T-cell (primary cell): Measurements from ENCODE around the gene COMMD2. TPM values are rescaled to one million over a fixed set of nuclear protein-coding genes. Genes with fewer than 3 reads are reported as not detected.
A peak's percentile ranks its signal among the peaks of the same experiment; 100 is the strongest.

ENCODE experiments used
- ATAC-seq, 4 experiments: fragments of 200-7000 bp in 3 of 4; fragments of 150-1000 bp in 1 of 4; cut with Tn5 transposase; replicated peaks in 1 of 4; 1 replicate in 3 of 4; 2 replicates in 1 of 4; pipeline ENCODE4 v1.10.0; 2021; ENCODE audit warnings: moderate library complexity in 3 of 4, mild to moderate bottlenecking in 2 of 4, moderate number of reproducible peaks in 1 of 4
- CTCF ChIA-PET, 2 donors: fragments of 300-600 bp; sonication (Branson Sonifier 250); formaldehyde crosslinking; loops; one replicate each; lab custom pipeline; 2022; ENCODE audit warnings: antibody characterized with exemption in 2 of 2; lab: Charles Lee
- POLR2A ChIA-PET, 2 donors: fragments of 300-600 bp; sonication (Branson Sonifier 250); formaldehyde crosslinking; loops; one replicate each; lab custom pipeline; 2022; ENCODE audit warnings: antibody characterized with exemption in 2 of 2; lab: Charles Lee
- DNase-seq, 35 experiments: peaks; one replicate each; pipeline versions ENCODE4 v3.0.0 to v3.0.0-alpha.2; 2013 to 2023
- H3K27ac ChIP-seq: one replicate; pipeline ENCODE4 v1.5.1; 2013; ENCODE audit warnings: low read length
- H3K27me3 ChIP-seq, 2 experiments: replicated peaks in 1 of 2; 1 replicate in 1 of 2; 2 replicates in 1 of 2; pipeline versions ENCODE4 v1.6.1 to v1.7.0; 2013; ENCODE audit warnings: low read length in 1 of 2, mixed read lengths in 1 of 2; ENCODE audit not compliant: control insufficient read depth in 2 of 2, insufficient read depth in 2 of 2; ENCODE audit errors: extremely low read depth in 1 of 2
- H3K36me3 ChIP-seq, 2 donors: 1 replicate in 1 of 2; 2 replicates in 1 of 2; pipeline versions ENCODE4 v1.6.1 to v1.7.0; 2013; ENCODE audit warnings: low read length in 1 of 2; ENCODE audit not compliant: control insufficient read depth in 2 of 2, insufficient read depth in 1 of 2; ENCODE audit errors: extremely low read depth in 1 of 2
- H3K4me1 ChIP-seq, 2 experiments: 1 replicate in 1 of 2; 2 replicates in 1 of 2; pipeline versions ENCODE4 v1.6.1 to v1.7.0; 2013; ENCODE audit warnings: low read length in 2 of 2, mixed read lengths in 1 of 2; ENCODE audit not compliant: insufficient read depth in 2 of 2, control insufficient read depth in 1 of 2; ENCODE audit errors: extremely low read depth in 1 of 2
- H3K4me3 ChIP-seq, 2 donors: 1 replicate in 1 of 2; 2 replicates in 1 of 2; pipeline versions ENCODE4 v1.5.1 to v1.7.0; 2013; ENCODE audit warnings: mild to moderate bottlenecking in 2 of 2, low read length in 1 of 2, moderate library complexity in 1 of 2; ENCODE audit not compliant: control insufficient read depth in 1 of 2; ENCODE audit errors: extremely low read depth in 1 of 2
- H3K9me3 ChIP-seq: 2 replicates; pipeline ENCODE4 v1.7.0; 2013
- H3K27ac Mint-ChIP-seq, 2 donors: one replicate each; pipeline ENCODE4 v1.8.0; 2020 to 2021; ENCODE audit warnings: mild to moderate bottlenecking in 2 of 2, mixed read lengths in 2 of 2
- H3K27me3 Mint-ChIP-seq, 2 donors: one replicate each; pipeline ENCODE4 v1.8.0; 2021 to 2022; ENCODE audit warnings: mixed read lengths in 2 of 2
- H3K36me3 Mint-ChIP-seq: one replicate; pipeline ENCODE4 v1.8.0; 2021; ENCODE audit warnings: mixed read lengths
- H3K4me1 Mint-ChIP-seq, 3 donors: one replicate each; pipeline ENCODE4 v1.8.0; 2020 to 2022; ENCODE audit warnings: mixed read lengths in 3 of 3, mild to moderate bottlenecking in 1 of 3
- H3K4me3 Mint-ChIP-seq, 3 donors: one replicate each; pipeline ENCODE4 v1.8.0; 2020 to 2022; ENCODE audit warnings: mild to moderate bottlenecking in 3 of 3, mixed read lengths in 3 of 3, moderate library complexity in 3 of 3
- H3K9me3 Mint-ChIP-seq, 3 donors: one replicate each; pipeline ENCODE4 v1.8.0; 2020 to 2022; ENCODE audit warnings: mixed read lengths in 3 of 3
- WGBS: methylation state at CpG from one replicate; pipeline ENCODE4 v1.1.5; 2013; ENCODE audit warnings: missing lambda C conversion rate; ENCODE audit not compliant: insufficient coverage; 5-methylcytosine and 5-hydroxymethylcytosine counted together
- total RNA-seq, 35 experiments: library from RNA in 6 of 35; stranded (reverse) in 6 of 35; fragments of 120-200 nt in 1 of 35; gene quantifications; one replicate each; pipeline versions ENCODE4 v1.2.1 to v1.2.4 and lab custom pipeline; 2013 to 2026

Gene COMMD2
- total RNA-seq (10 to 100 TPM; 29.5 to 36.1 (median 33.7) TPM), total RNA-seq (lab: John Stamatoyannopoulos, UW) (19.3 to 59.0 (median 34.3) reads per million in 29 experiments)
- total RNA-seq (2013), result 39.9 TPM

DNA sequence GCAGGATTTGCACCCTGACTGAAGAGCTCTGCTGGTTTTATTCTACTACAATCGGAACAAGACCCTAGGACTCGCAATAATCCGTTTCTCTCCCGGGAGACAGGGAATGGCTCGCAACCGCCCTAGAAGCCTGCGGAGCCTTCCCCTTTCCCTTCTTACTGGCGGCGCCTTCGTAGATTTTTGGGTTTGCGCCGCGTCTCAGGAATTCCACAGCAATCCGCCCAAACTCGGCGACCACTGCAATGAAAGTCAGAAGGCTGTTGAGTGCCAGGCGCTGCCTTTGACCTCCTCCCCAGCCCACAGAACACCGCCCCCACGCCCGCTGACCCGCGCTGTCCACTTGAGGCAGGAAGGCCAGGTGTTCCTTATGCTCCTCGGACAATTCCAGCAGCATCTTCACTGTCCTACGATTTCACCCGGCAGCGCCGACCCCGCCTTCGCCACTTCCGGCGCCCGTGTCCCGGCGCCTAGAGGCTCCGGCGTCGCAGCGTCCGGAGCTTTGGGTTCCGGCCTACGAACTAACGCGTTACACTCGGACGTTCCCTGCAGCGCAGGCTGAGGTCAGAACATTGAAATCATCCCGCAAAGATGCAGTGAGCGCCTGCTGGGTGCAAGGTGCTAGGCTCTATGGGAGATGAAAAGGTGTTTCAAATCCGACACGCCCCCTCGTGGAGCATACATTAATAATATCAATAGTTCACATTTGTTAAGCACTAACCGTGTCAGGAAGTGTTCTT, at the start of gene COMMD2:
COMMD2 (minus strand) TSS at position 439 of the 737 bp plus-strand sequence; CDS start at position 394, 45 bp downstream.
- H3K27ac Mint-ChIP-seq, result peak within 1 kb of the TSS; percentile 94 to 97
- peaks cover 37 to 48% (median 38%) of the 10 kb centered on the region in 3 donors for H3K4me1 Mint-ChIP-seq
- H3K9me3 ChIP-seq, result no peaks in the 10 kb centered on the region
- WGBS, result under 1% methylated on average over 45 of the region's 52 CpGs
- H3K27me3 ChIP-seq, result no peaks in the 10 kb centered on the region
- H3K27ac ChIP-seq, result peak within 1 kb of the TSS; percentile 79
- ChIA-PET POLR2A (interaction anchor here (0.5 to 1.0 kb wide), 4 partner anchors 11 to 234 kb away, joined by 4 to 6 read pairs (median 5); no protein-coding TSS in a partner anchor), CTCF (interaction anchor here (0.6 to 3.1 kb wide), 15 partner anchors 11 to 793 kb away, joined by 3 to 23 read pairs (median 5); partner anchors contain the start of gene HPS3 (in 2 of the 2))
- H3K27me3 Mint-ChIP-seq, result peaks cover 0 to 2% of the 10 kb centered on the region in 2 donors
- peak within 1 kb of the TSS; percentile 85 to 95 for H3K4me3 ChIP-seq
- DNase-seq (peak; percentile 46 to 83 (median 58)), ATAC-seq (peak; percentile 87 to 96 (median 94))
- H3K9me3 Mint-ChIP-seq, result no peaks in the 10 kb centered on the region
- H3K4me3 Mint-ChIP-seq, result peak within 1 kb of the TSS; percentile 94 to 98 (median 96)
- peaks cover 9% of the 10 kb centered on the region in 2 experiments for H3K4me1 ChIP-seq
- H3K36me3 Mint-ChIP-seq, result peaks cover 22% of the 10 kb centered on the region
- peaks cover 0 to 12% of the 10 kb centered on the region in 2 donors for H3K36me3 ChIP-seq

DNA sequence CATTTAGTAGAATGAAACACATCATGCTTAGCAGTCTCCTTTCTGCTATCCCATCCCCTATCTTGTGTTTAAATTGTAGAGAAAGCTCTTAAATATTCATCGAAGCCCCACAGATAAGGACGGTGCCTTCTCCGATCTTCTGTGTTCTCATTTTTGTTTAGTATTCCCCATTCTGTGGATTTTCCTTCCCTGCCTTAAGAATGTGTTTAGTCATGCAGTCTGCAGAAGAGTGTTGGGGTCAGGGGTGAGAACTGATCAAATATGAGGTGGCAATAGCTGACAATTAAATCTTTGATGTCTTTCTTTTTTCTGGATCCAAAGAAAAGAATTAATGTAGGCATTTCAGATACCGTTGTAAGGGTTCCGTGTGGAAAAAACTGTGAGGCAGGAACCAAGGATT, 49.4 kb upstream of the COMMD2 start:
- ChIA-PET POLR2A (no interaction called here), CTCF (interaction anchor here in 1 of 2 donors (1.2 kb wide), 1 partner anchor 30 kb away, joined by 4 read pairs; no protein-coding TSS in a partner anchor)
- WGBS, result 100% methylated on average over 2 of the region's 5 CpGs
- no peak overlapping the region for H3K4me3 Mint-ChIP-seq
- ATAC-seq (no peak), DNase-seq (no peak)
- H3K36me3 ChIP-seq, result no peaks in the 10 kb centered on the region
- no peaks in the 10 kb centered on the region for H3K9me3 ChIP-seq
- H3K4me1 Mint-ChIP-seq, result peaks cover 0 to 4% (median 0%) of the 10 kb centered on the region in 3 donors
- H3K36me3 Mint-ChIP-seq, result no peaks in the 10 kb centered on the region
- no peak overlapping the region for H3K4me3 ChIP-seq
- H3K27ac Mint-ChIP-seq, result no peak overlapping the region
- H3K4me1 ChIP-seq, result no peaks in the 10 kb centered on the region
- H3K9me3 Mint-ChIP-seq, result no peaks in the 10 kb centered on the region
- peaks cover 14 to 17% of the 10 kb centered on the region in 2 donors for H3K27me3 Mint-ChIP-seq
- no peak overlapping the region for H3K27ac ChIP-seq
- H3K27me3 ChIP-seq, result no peaks in the 10 kb centered on the region

DNA sequence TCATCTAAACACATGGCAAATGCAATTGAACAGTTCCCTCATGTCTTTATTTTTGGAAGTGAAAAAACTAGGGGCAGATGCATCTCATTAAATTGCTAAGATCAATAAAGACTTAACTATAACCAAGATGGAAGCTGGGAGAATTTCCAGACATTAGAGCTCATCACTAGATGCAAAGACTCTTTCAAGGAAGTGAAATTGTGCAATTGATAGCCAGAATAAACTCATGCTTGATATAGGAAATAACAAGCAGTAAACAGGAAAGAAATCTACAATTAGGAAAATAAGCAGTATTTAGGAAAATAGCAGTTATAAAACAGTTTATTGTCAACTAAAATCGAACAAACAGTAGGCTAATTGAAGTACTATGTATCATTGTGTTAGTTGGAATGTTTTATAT, 48.9 kb upstream of the COMMD2 start:
- ChIA-PET CTCF (interaction anchor here in 1 of 2 donors (0.6 to 1.2 kb wide), 2 partner anchors 29 to 478 kb away, joined by 4 read pairs; no protein-coding TSS in a partner anchor), POLR2A (no interaction called here)
- no CpG with 5 or more reads among the region's 1 CpG for WGBS
- H3K4me1 ChIP-seq, result no peaks in the 10 kb centered on the region
- no peaks in the 10 kb centered on the region for H3K36me3 Mint-ChIP-seq
- no peak overlapping the region for H3K27ac ChIP-seq
- no peak overlapping the region for H3K27ac Mint-ChIP-seq
- H3K4me1 Mint-ChIP-seq, result no peaks in the 10 kb centered on the region
- H3K27me3 Mint-ChIP-seq, result peaks cover 11 to 14% of the 10 kb centered on the region in 2 donors
- H3K4me3 ChIP-seq, result no peak overlapping the region
- no peaks in the 10 kb centered on the region for H3K27me3 ChIP-seq
- DNase-seq (no peak), ATAC-seq (no peak)
- no peaks in the 10 kb centered on the region for H3K36me3 ChIP-seq
- H3K9me3 Mint-ChIP-seq, result no peaks in the 10 kb centered on the region
- no peaks in the 10 kb centered on the region for H3K9me3 ChIP-seq
- no peak overlapping the region for H3K4me3 Mint-ChIP-seq

DNA sequence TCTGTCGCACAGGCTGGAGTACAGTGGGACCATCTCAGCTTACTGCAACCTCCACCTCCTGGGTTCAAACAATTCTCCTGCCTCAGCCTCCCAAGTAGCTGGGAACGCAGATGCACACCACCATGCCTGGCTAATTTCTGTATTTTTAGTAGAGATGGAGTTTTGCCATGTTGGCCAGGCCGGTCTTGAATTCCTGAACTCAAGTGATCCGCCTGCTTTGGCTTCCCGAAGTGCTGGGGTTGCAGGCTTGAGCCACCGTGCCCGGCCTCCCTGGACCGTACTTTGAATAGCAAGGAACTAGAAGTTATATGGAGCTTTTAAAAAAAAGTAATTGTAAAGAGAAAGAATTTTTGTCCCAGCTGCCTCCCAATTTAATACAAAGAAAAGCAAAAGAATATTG, 48.4 kb upstream of the COMMD2 start:
- POLR2A ChIA-PET, result no interaction called here
- DNase-seq, result no peak

DNA sequence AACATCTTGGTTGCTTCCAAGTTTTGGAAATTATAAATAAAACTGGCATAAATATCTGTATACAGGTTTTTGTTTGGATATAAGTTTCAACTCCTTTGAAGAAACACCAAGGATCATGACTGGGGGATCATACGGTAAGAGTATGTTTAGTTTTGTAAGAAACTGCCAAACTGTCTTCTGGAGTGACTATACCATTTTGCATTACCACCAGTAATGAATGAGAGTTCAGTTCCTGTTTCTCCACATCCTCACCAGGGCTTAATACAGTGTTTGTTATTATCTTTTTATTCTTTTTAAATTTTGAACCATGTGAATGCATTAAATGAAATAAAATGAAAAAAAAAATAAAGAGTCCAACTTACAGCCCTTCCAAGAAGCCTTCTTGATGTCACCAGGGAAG, 43.7 kb upstream of the COMMD2 start:
- DNase-seq (no peak), ATAC-seq (no peak)
- no CpG with 5 or more reads among the region's 1 CpG for WGBS
- no peaks in the 10 kb centered on the region for H3K36me3 Mint-ChIP-seq
- H3K9me3 Mint-ChIP-seq, result no peaks in the 10 kb centered on the region
- Histone ChIP-seq H3K27ac (no peak overlapping the region), H3K27me3 (peaks cover 0 to 2% of the 10 kb centered on the region in 2 experiments), H3K9me3 (no peaks in the 10 kb centered on the region), H3K4me3 (no peak overlapping the region), H3K36me3 (no peaks in the 10 kb centered on the region), H3K4me1 (no peaks in the 10 kb centered on the region)
- H3K4me1 Mint-ChIP-seq, result no peaks in the 10 kb centered on the region
- POLR2A ChIA-PET, result no interaction called here
- H3K4me3 Mint-ChIP-seq, result no peak overlapping the region
- peaks cover 9 to 16% of the 10 kb centered on the region in 2 donors for H3K27me3 Mint-ChIP-seq
- H3K27ac Mint-ChIP-seq, result no peak overlapping the region
- CTCF ChIA-PET, result no interaction called here

More for the DNA sequence above, 48.4 kb upstream of the COMMD2 start:
- no peak overlapping the region for H3K4me3 ChIP-seq
- Mint-ChIP-seq H3K27me3 (peaks cover 8 to 12% of the 10 kb centered on the region in 2 donors), H3K36me3 (no peaks in the 10 kb centered on the region), H3K27ac (no peak overlapping the region), H3K9me3 (no peaks in the 10 kb centered on the region), H3K4me3 (no peak overlapping the region), H3K4me1 (no peaks in the 10 kb centered on the region)
- no peaks in the 10 kb centered on the region for H3K4me1 ChIP-seq
- WGBS, result 94% methylated on average over 3 of the region's 8 CpGs
- no peak for ATAC-seq
- no peak overlapping the region for H3K27ac ChIP-seq
- H3K36me3 ChIP-seq, result no peaks in the 10 kb centered on the region
- H3K9me3 ChIP-seq, result no peaks in the 10 kb centered on the region
- H3K27me3 ChIP-seq, result no peaks in the 10 kb centered on the region
- CTCF ChIA-PET, result interaction anchor here in 1 of 2 donors (0.6 to 1.2 kb wide), 2 partner anchors 29 to 478 kb away, joined by 4 read pairs; no protein-coding TSS in a partner anchor

DNA sequence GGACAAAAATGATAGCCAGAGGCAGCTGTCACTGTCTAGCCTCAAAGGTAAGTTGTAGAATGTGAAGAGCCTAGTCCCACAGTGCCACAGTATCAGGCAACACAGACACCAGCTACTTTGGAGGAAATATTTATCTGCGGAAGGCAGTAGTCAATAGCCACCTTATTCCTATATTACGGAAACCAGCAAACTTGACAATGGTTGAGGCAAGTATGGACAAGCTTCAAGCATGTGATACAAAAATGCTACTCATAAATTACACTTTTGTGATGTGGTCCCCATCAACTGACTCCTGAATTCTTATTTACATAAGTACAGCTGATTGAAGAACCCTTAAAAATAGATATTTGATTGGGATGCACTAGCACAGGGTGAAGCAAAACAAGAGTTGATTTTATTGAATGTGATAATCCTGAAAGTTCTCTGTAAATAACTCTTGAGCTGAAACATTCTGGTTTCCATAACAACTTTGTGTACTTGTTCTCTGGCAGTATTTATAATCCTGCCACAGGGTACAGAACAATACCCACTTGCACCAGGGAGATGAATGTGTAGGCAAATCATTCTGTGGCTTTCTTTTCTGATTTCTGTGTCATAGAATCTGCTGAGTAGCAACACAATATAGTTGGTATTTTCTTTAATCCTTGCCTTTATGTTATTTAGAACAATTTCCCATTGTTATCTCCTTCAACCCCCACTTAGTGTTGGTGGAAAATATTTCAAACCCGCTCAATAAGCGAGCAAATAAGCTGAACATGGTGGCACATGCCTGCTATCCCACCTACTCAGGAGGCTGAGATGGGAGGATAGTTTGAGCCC, 40.4 kb upstream of the COMMD2 start, which contains the start of gene ANKUB1:
ANKUB1 (minus strand) TSS at position 103 of the 819 bp plus-strand sequence. CDS start 188 bp downstream, outside the sequence.
- Mint-ChIP-seq H3K4me1 (no peaks in the 10 kb centered on the region), H3K4me3 (no peak within 1 kb of the TSS), H3K27ac (peak within 1 kb of the TSS in 1 of 2 donors; percentile 11), H3K9me3 (no peaks in the 10 kb centered on the region), H3K27me3 (peaks cover 21 to 22% of the 10 kb centered on the region in 2 donors), H3K36me3 (no peaks in the 10 kb centered on the region)
- ATAC-seq, result no peak
- CTCF ChIA-PET, result interaction anchor here in 1 of 2 donors (0.6 kb wide), 1 partner anchor 173 kb away, joined by 3 read pairs; no protein-coding TSS in a partner anchor
- H3K4me1 ChIP-seq, result no peaks in the 10 kb centered on the region
- no peak within 1 kb of the TSS for H3K4me3 ChIP-seq
- no peaks in the 10 kb centered on the region for H3K36me3 ChIP-seq
- DNase-seq, result no peak
- no peak within 1 kb of the TSS for H3K27ac ChIP-seq
- H3K9me3 ChIP-seq, result no peaks in the 10 kb centered on the region
- POLR2A ChIA-PET, result no interaction called here
- WGBS, result no CpG with 5 or more reads among the region's 4 CpGs
- H3K27me3 ChIP-seq, result peaks cover 0 to 5% of the 10 kb centered on the region in 2 experiments
